Body of pancreas (tissue), 4 donors: ENCODE measurements around the gene GPI. TPM values are rescaled to one million over a fixed set of nuclear protein-coding genes. Genes with fewer than 3 reads are reported as not detected.

Experiments used
- ATAC-seq: fragments of 150-250 bp; one replicate; pipeline ENCODE4 v1.9.1; 2016
- DNase-seq, 4 donors: peaks; one replicate each; pipeline ENCODE4 v3.0.0-alpha.2; 2019
- H3K27ac ChIP-seq, 4 donors: fragments of 200-600 bp; sonication (generic); 1 replicate in 3 of 4; 2 replicates in 1 of 4; pipeline versions ENCODE4 v1.5.1 to v1.6.1; 2016 to 2019; ENCODE audit warnings: mild to moderate bottlenecking in 1 of 4, mixed read lengths in 1 of 4, moderate library complexity in 1 of 4
- H3K27me3 ChIP-seq, 2 donors: fragments of 200-600 bp; sonication (generic); one replicate each; pipeline ENCODE4 v1.6.0; 2016; ENCODE audit warnings: mild to moderate bottlenecking in 1 of 2
- H3K36me3 ChIP-seq, 2 donors: fragments of 200-600 bp; sonication (generic); replicated peaks in 1 of 2; 2 replicates each; pipeline ENCODE4 v1.5.1; 2016; ENCODE audit warnings: low read depth in 2 of 2; ENCODE audit not compliant: insufficient read depth in 1 of 2
- H3K4me1 ChIP-seq: fragments of 200-600 bp; sonication (generic); one replicate; pipeline ENCODE4 v1.6.0; 2016
- H3K4me3 ChIP-seq, 2 donors: fragments of 200-600 bp; sonication (generic); 1 replicate in 1 of 2; 2 replicates in 1 of 2; pipeline ENCODE4 v1.5.1; 2016 to 2019
- H3K9me3 ChIP-seq, 3 donors: fragments of 200-600 bp; sonication (generic); 1 replicate in 2 of 3; 2 replicates in 1 of 3; pipeline ENCODE4 v1.5.1; 2016
- POLR2A ChIP-seq, 3 donors: fragments of 450-650 bp; IDR thresholded peaks; one replicate each; pipeline ENCODE4 v1.6.1; 2016; ENCODE audit warnings: antibody characterized with exemption in 3 of 3, mild to moderate bottlenecking in 2 of 3
- WGBS, 2 donors: methylation state at CpG; one replicate each; pipeline ENCODE4 v1.1.5; 2017; 5-methylcytosine and 5-hydroxymethylcytosine counted together
- intact Hi-C: fragments of 100-400 bp; cut with DNase I; formaldehyde crosslinking; loops from one replicate; pipeline ENCODE4 v1.15.1; 2023
- total RNA-seq, 2 donors: library from RNA; depleted of rRNA; stranded (reverse); fragments of >200 nt; gene quantifications; one replicate each; pipeline ENCODE4 v1.1.0, GENCODE V29; 2016
- TF ChIP-seq, protein P1 (sequence below), 7 experiments: fragments of 450-650 bp in 4 of 7; fragments of 200-600 bp in 3 of 7; sonication (generic) in 3 of 7; IDR thresholded peaks; one replicate each; pipeline ENCODE4 v1.5.1; 2016 to 2019; ENCODE audit warnings: antibody characterized with exemption in 7 of 7

Gene GPI
- total RNA-seq, 2 donors from 2014 or later = 66.4 to 118 TPM

DNA sequence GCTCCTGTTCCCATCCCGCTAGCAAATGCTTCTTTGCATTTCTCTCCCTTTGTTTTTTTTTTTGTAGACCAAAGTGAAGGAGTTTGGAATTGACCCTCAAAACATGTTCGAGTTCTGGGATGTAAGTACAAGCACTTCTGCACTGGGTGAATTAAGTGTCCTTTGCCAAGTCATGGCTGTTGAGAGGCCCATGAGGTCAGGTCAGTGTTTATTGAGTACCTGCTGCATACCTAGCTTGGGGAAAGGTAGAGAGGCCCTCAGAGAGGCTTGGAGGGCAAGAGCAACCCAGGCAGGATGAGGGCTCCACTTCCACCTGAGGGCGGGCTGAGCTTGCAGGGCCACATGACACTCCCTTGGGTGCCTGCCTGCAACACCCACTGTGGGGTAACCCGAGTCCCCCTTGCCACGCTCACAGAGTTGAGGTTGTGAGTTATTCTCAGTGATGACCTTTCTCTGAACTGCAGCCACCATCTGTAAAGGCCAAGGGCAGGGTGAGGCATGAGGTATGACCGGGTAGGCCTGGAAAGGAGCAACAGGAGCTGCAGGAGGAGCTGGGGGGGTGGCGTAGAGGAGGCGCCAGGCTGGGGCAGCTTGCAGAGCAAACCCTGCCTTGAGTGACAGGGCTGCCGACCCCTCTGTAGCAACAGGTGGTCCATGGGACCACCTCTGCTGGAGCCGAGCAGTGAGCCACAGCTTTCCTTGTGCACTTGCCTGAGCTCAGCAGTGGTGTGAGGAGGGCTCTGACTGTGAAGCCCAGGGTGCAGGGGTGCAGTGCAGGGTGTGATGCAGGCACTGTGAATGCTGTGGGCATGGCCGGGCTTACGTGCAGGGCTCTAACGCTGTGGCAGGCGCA lies 16.6 kb downstream of the GPI start:
- no peaks in the 10 kb centered on the region for H3K4me1 ChIP-seq

DNA sequence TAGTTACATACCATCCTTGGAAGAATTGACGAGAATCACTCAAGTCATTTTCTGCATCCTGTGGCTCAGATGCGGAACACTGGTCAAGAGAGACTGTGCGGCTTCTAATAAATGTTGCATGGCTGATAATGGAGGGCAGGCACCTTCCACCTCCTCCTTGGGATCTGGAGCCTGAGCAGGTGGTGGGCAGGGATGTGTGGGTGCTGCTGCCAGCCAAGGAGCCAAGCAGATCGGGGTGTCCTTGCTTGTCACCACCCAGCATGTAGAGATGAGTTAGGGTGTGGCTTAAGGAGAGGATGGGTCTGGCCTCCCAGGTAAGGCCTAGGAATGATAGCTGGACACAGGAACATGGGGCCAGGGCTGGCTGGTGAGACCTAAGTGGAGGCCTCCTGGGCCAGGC lies 17.5 kb downstream of the GPI start:
- no peak for TF ChIP-seq POLR2A (IDR thresholded peaks at IDR 0.05)
- TF ChIP-seq, protein P1, sequence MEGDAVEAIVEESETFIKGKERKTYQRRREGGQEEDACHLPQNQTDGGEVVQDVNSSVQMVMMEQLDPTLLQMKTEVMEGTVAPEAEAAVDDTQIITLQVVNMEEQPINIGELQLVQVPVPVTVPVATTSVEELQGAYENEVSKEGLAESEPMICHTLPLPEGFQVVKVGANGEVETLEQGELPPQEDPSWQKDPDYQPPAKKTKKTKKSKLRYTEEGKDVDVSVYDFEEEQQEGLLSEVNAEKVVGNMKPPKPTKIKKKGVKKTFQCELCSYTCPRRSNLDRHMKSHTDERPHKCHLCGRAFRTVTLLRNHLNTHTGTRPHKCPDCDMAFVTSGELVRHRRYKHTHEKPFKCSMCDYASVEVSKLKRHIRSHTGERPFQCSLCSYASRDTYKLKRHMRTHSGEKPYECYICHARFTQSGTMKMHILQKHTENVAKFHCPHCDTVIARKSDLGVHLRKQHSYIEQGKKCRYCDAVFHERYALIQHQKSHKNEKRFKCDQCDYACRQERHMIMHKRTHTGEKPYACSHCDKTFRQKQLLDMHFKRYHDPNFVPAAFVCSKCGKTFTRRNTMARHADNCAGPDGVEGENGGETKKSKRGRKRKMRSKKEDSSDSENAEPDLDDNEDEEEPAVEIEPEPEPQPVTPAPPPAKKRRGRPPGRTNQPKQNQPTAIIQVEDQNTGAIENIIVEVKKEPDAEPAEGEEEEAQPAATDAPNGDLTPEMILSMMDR (IDR thresholded peaks at IDR 0.05) = no peak
- WGBS, 2 donors = 88 to 96% methylated on average over 3 to 4 of the region's 4 CpGs
- no peak overlapping the region for H3K27ac ChIP-seq
- intact Hi-C loops = no loop called here
- no peaks in the 10 kb centered on the region for H3K9me3 ChIP-seq
- no peak for DNase-seq
- H3K36me3 ChIP-seq = peaks cover 16 to 45% of the 10 kb centered on the region in 2 donors
- no peaks in the 10 kb centered on the region for H3K4me1 ChIP-seq
- H3K27me3 ChIP-seq = no peaks in the 10 kb centered on the region
- H3K4me3 ChIP-seq = no peak overlapping the region
- ATAC-seq = no peak

More for the DNA sequence above, 16.6 kb downstream of the GPI start:
- Histone ChIP-seq H3K27ac (no peak overlapping the region), H3K36me3 (peaks cover 16 to 45% of the 10 kb centered on the region in 2 donors), H3K4me3 (no peak overlapping the region), H3K27me3 (no peaks in the 10 kb centered on the region), H3K9me3 (no peaks in the 10 kb centered on the region)
- DNase-seq = no peak
- WGBS, 2 donors = 90 to 94% methylated on average over 2 to 12 of the region's 14 CpGs
- TF ChIP-seq, protein P1 (IDR thresholded peaks at IDR 0.05) = no peak
- no peak for TF ChIP-seq POLR2A (IDR thresholded peaks at IDR 0.05)
- ATAC-seq = no peak
- intact Hi-C loops = no loop called here

DNA sequence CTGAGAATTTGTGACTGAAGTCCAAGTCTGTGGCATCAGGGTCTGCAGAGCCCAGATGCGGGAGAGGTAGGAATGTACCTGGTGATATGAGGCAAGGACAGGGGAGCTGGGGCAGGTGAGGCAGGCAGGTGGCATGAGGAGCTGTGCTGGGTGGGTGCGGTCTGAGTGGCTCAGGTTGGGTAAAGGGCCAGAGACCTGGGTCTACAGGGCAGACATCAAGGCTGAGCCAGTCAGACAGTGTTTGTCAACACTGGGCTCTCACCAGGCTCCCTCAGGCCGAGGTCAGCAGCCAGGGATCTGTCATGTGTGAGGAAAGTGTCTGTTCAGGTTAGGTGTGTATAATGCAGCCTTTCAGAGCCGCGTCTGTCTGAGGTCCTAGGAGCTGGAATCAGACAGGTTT lies 18.6 kb downstream of the GPI start:
- peaks cover 16 to 42% of the 10 kb centered on the region in 2 donors for H3K36me3 ChIP-seq
- no peak for ATAC-seq

DNA sequence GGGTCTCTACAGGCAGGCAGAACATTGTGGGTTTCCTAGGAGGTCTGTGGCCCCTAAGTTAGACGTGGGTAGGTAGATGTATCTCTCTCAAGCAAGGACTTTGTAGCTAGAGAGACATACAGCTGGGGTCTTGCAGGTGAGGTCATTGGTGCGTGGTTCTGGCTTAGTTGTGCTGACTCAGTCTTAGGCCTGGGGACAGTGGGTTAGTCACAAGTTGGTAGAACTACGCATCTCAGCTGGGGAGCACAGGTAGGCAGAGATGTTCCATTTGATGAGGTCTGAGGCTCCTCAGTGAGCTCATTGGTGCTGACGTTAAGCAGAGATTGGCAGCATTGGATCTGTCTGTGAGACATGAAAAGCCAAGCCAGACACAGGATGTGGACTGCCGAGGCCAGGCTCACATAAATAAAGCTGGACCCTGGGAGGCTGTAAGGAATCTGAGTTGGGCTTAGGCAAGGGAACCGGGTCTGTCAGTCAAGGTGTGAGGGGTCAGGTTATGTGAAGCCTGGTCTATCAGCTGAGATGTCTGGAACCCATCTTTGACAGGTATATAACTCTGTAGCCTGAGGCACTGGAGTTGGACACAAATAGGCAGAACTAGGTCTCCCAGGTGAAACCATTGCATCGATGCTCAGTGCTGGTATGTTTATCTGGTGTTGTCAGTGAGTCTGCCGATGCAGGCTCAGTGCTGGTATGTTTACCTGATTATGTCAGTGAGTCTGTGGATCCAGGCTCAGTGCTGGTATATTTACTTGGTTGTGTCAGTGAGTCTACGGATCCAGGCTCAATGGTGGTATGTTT lies 21.8 kb downstream of the GPI start:
- no peak for TF ChIP-seq POLR2A (IDR thresholded peaks at IDR 0.05)
- TF ChIP-seq, protein P1 (IDR thresholded peaks at IDR 0.05) = no peak
- intact Hi-C loops = no loop called here
- Histone ChIP-seq H3K4me3 (no peak overlapping the region), H3K36me3 (peaks cover 10 to 20% of the 10 kb centered on the region in 2 donors), H3K27me3 (no peaks in the 10 kb centered on the region), H3K27ac (no peak overlapping the region), H3K9me3 (no peaks in the 10 kb centered on the region), H3K4me1 (no peaks in the 10 kb centered on the region)
- WGBS, 2 donors = 90 to 94% methylated on average over 8 to 9 of the region's 9 CpGs
- ATAC-seq (no peak), DNase-seq (no peak)

More for the DNA sequence above, 18.6 kb downstream of the GPI start:
- TF ChIP-seq, protein P1 (IDR thresholded peaks at IDR 0.05) = no peak
- TF ChIP-seq POLR2A (IDR thresholded peaks at IDR 0.05) = no peak
- no peak overlapping the region for H3K4me3 ChIP-seq
- 93 to 96% methylated on average over 5 of the region's 5 CpGs for WGBS, 2 donors
- H3K27ac ChIP-seq = no peak overlapping the region
- no peaks in the 10 kb centered on the region for H3K27me3 ChIP-seq
- DNase-seq = no peak
- H3K9me3 ChIP-seq = no peaks in the 10 kb centered on the region
- no peaks in the 10 kb centered on the region for H3K4me1 ChIP-seq
- intact Hi-C loops = no loop called here
